Skeletal muscle tissue (tissue), 4 donors: Measurements from ENCODE around the gene SYNE4. TPM values are rescaled to one million over a fixed set of nuclear protein-coding genes. Genes with fewer than 3 reads are reported as not detected.

Source experiments
- H3K27ac ChIP-seq: one replicate; pipeline ENCODE4 v1.7.0; 2013; ENCODE audit warnings: mild to moderate bottlenecking, low read depth, low read length, inconsistent platforms
- H3K27me3 ChIP-seq, 3 donors: one replicate each; pipeline ENCODE4 v1.7.0; 2013; ENCODE audit warnings: low read length in 3 of 3; ENCODE audit not compliant: control insufficient read depth in 3 of 3, insufficient read depth in 3 of 3
- H3K36me3 ChIP-seq, 3 donors: one replicate each; pipeline ENCODE4 v1.7.0; 2013; ENCODE audit warnings: low read length in 3 of 3; ENCODE audit not compliant: control insufficient read depth in 3 of 3, insufficient read depth in 3 of 3
- H3K4me1 ChIP-seq, 3 donors: one replicate each; pipeline ENCODE4 v1.7.0; 2013; ENCODE audit warnings: low read length in 3 of 3, mild to moderate bottlenecking in 3 of 3; ENCODE audit not compliant: control insufficient read depth in 3 of 3, insufficient read depth in 3 of 3
- H3K4me3 ChIP-seq, 3 donors: one replicate each; pipeline ENCODE4 v1.7.0; 2013; ENCODE audit warnings: low read length in 3 of 3
- H3K9ac ChIP-seq, 3 donors: one replicate each; pipeline ENCODE4 v1.7.0; 2013; ENCODE audit warnings: low read length in 3 of 3, mild to moderate bottlenecking in 3 of 3, moderate library complexity in 2 of 3, low read depth in 1 of 3
- H3K9me3 ChIP-seq, 3 donors: one replicate each; pipeline ENCODE4 v1.7.0; 2013; ENCODE audit warnings: low read length in 3 of 3; ENCODE audit not compliant: control insufficient read depth in 3 of 3
- total RNA-seq: library from RNA; depleted of rRNA; stranded (reverse); fragments of >200 nt; gene quantifications from one replicate; pipeline ENCODE4 v1.2.3, GENCODE V29; 2014
- donor health status: Osteomylitis.

Gene SYNE4
- total RNA-seq, 1 donor from 2014 or later = not detected

DNA sequence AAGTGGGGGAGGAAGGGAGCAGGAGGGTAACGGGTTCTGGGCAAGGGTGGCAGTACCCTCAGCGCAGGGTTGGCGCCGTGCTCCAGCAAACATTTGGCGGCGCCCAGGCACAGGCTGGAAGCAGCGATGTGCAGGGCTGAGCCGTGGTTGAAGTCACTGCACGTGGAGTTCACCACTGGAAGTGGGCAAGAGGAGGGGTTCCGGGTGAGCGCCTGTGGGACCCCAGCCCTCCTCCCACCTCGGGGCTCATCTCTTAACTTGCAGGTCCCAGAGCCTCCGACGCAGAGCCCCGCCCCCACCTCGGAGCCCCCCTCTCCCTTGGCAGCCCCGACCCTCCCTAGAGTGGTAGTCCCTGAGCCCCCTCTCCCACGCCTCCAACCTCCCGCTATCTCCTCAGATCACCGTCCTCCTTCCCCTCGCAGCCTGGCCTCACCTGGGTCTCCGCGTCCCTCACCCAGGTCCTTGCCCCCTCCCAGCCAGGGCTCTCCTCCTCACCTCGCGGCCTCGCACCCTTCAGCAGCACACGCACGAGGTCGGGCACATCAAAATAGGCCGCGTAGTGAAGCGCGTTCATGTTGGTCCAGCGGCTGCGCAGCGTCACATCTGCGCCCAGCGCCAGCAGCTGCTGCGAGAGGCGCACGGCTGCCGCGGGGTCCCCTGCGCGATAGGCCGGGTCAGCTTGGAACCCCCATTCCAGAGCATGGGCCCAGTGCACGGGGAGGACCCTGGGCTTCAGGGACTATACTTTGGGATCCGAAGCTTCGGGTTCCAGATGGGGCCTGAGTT, 17.7 kb upstream of the SYNE4 start:
- H3K4me3 ChIP-seq = no peak overlapping the region
- no peak overlapping the region for H3K9ac ChIP-seq
- no peaks in the 10 kb centered on the region for H3K4me1 ChIP-seq
- no peaks in the 10 kb centered on the region for H3K9me3 ChIP-seq
- H3K36me3 ChIP-seq = peaks cover 6 to 9% (median 6%) of the 10 kb centered on the region in 3 donors
- H3K27ac ChIP-seq = no peak overlapping the region
- H3K27me3 ChIP-seq = no peaks in the 10 kb centered on the region

DNA sequence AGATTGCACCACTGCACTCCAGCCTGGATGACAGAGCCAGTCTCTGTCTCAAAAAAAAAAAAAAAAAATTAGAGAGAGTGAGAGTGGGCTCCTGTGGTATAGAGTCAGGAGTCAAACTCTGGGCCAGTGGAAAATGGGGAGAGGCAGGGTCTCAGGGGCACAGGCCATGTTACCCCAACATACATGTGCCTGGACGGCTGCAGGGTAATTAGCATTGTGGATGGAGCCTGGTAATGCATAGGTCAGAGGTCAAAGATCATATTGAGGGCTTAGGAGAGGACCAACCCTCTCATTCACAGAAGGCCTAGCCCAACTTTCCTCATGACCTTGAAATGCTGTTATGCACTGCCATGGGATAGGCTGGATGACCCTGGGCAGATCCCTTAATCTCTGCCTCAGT, 16.9 kb upstream of the SYNE4 start:
- Histone ChIP-seq H3K4me3 (no peak overlapping the region), H3K27me3 (no peaks in the 10 kb centered on the region), H3K9me3 (no peaks in the 10 kb centered on the region), H3K9ac (no peak overlapping the region), H3K4me1 (no peaks in the 10 kb centered on the region), H3K27ac (no peak overlapping the region), H3K36me3 (peaks cover 6 to 9% (median 9%) of the 10 kb centered on the region in 3 donors)

DNA sequence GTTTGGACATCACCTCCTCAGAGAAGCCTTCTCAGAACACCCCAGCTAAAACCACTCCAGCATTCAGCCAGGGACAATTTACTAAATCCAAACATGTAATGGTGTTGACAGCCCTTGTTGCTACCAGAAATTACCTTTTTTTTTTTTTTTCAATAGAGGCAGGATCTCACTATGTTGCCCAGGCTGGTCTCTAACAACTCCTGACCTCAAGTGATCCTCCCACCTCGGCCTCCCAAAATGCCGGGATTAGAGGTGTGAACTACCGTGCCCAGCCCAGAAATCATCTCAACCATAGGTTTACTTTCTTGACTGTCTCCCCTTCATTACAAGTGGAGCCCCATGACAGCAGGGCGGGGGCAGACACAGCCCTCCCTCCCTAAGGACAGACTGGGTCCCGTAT, 14.8 kb upstream of the SYNE4 start:
- Histone ChIP-seq H3K4me1 (no peaks in the 10 kb centered on the region), H3K27me3 (no peaks in the 10 kb centered on the region), H3K36me3 (peaks cover 6 to 11% (median 9%) of the 10 kb centered on the region in 3 donors), H3K9ac (no peak overlapping the region), H3K4me3 (no peak overlapping the region), H3K9me3 (no peaks in the 10 kb centered on the region), H3K27ac (no peak overlapping the region)

DNA sequence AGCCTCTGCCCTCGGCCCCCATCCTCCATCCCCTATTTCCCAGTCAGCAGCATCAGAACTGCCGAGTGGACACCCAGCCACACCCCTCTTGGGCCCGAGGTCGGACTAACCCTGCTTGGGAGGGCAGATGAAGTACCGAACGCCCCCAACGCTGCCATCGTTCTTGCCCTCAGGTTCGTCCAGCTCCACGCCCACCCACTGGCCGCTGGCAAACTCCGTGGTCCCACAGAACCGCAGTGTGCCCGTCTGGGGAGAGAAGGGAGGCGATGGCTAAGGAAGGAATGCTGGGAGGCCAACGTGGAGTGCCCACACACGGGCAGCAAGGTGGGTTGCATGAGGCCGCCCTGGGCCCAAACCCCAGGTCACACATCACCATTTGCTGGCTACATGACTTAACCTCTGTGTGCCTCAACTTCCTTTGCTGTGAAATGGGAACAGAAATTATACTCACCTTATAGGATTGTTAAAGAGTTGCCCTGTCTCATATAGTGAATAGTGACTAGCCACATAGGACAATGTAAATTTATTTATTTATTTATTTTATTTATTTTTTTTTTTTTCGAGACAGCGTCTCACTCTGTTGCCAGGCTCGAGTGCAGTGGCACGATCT, 10.6 kb upstream of the SYNE4 start:
- Histone ChIP-seq H3K9me3 (no peaks in the 10 kb centered on the region), H3K4me1 (peaks cover 6 to 7% (median 6%) of the 10 kb centered on the region in 3 donors), H3K4me3 (no peak overlapping the region), H3K36me3 (peaks cover 4 to 14% (median 7%) of the 10 kb centered on the region in 3 donors), H3K9ac (no peak overlapping the region), H3K27ac (no peak overlapping the region), H3K27me3 (no peaks in the 10 kb centered on the region)

DNA sequence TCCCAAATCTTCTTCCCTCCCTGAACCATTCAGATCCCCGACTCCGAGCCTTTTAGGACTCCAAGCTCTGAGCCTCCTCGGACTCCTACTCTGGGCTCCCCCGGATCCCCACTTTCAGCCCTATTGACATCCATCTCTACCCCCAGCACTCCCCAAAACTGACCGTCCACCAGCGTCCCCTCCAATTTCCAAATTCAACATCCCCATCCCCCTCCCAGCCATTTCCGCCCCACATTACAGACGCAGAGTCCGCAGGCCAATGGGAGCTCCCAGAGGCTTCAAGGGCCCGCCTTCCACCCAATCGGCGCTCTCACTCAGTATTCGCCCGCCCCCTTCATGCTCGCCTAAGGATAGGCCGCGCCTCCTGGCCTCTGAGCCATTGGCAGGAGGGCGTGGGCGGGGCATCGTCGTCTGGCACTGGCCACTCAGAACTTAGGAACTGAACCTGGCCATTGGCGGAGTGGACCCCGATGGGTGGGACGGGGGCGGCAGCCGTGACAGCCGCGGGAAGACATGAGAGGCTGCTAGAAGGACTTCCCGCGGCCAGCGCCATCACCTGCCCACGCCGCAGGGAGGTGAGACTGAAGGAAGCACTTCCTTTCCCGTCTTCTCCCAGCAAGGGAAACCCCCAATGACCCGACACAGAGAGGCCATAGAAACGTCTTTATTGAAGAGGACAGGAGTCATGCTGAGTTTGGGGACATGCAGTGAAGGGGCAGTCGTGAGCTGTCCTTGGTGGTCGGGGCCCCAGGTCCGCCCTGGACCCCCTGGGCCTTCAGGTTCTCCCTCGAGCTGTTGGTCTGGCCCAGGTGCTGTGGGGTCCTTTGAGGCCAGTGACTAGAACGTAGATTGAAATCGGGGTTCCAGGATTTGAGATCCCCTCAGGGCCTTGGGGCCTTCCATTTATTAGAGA, 5.7 kb upstream of the SYNE4 start, which contains the start of gene ALKBH6:
ALKBH6 (minus strand) TSS at position 202 of the 913 bp plus-strand sequence. CDS start 816 bp downstream, outside the sequence.
- Histone ChIP-seq H3K27ac (peak within 1 kb of the TSS; percentile 71), H3K4me3 (peak within 1 kb of the TSS; percentile 89 to 96 (median 90)), H3K9me3 (no peaks in the 10 kb centered on the region), H3K36me3 (peaks cover 0 to 5% (median 2%) of the 10 kb centered on the region in 3 donors), H3K27me3 (peaks cover 0 to 10% (median 7%) of the 10 kb centered on the region in 3 donors), H3K4me1 (peaks cover 19 to 24% (median 20%) of the 10 kb centered on the region in 3 donors), H3K9ac (peak within 1 kb of the TSS; percentile 86 to 95 (median 90))

DNA sequence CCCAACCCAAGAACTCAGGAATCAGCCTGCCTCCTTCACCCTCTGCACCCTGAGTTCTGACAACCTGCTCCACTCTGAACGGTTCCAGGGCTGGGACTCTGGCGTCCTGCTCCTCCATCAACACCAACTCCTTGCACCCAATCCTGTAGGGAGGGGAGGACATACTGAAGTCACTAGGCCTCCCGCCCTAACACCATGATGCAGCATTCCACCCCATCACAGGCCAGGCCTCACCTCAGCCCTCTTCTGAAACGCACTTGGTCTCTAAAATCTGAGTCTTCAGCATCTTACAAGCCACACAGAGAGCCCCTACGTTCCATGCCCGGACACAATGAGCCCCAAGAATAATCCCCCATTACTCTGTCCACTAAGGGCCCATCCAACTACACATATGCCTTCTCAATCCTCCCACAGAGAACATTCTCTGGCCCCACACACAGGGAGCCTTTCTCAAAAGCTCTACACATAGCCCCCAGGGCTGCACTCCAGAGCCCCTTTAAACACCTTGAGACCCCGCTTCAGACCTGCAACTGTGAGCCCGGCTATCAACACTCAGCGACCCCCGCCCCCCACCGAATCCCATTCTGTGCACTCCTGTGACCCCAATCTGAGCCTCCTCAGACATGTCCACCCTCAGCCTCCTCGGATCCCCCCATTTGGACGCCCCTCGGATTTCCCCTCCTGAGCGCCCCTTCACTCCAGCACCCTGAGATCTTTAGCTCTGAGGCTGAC, 4.8 kb upstream of the SYNE4 start:
- Histone ChIP-seq H3K36me3 (peaks cover 0 to 5% (median 0%) of the 10 kb centered on the region in 3 donors), H3K9ac (peak overlapping the region; percentile 86 to 95 (median 90)), H3K27me3 (peaks cover 0 to 11% (median 10%) of the 10 kb centered on the region in 3 donors), H3K4me3 (peak overlapping the region; percentile 87 to 96 (median 90)), H3K9me3 (no peaks in the 10 kb centered on the region), H3K4me1 (peaks cover 25 to 29% (median 25%) of the 10 kb centered on the region in 3 donors), H3K27ac (peak overlapping the region; percentile 71)

DNA sequence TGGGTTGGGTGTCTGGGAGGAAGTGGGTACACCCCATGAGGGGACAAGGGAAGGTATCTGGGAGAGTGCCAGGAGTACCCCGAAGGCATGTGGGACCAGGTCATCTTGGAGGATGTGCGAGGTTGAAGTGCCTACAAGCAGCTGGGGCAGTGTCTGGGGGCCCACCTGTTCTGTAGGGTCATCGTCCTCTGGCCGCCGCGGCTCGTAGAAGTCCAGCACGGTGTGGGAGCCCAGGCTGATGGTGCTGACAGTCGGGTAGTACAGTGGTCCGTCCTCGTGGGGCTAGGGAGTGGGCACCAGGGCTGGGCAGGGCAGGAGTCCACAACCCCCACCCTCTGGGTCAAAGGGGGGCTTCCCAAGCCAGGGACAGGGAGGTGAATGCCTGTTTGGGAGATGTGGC, 1.8 kb upstream of the SYNE4 start:
- Histone ChIP-seq H3K9me3 (no peaks in the 10 kb centered on the region), H3K27ac (no peak overlapping the region), H3K36me3 (peaks cover 0 to 3% (median 0%) of the 10 kb centered on the region in 3 donors), H3K27me3 (peaks cover 0 to 12% (median 10%) of the 10 kb centered on the region in 3 donors), H3K4me3 (no peak overlapping the region), H3K4me1 (peaks cover 25 to 29% (median 26%) of the 10 kb centered on the region in 3 donors), H3K9ac (no peak overlapping the region)

DNA sequence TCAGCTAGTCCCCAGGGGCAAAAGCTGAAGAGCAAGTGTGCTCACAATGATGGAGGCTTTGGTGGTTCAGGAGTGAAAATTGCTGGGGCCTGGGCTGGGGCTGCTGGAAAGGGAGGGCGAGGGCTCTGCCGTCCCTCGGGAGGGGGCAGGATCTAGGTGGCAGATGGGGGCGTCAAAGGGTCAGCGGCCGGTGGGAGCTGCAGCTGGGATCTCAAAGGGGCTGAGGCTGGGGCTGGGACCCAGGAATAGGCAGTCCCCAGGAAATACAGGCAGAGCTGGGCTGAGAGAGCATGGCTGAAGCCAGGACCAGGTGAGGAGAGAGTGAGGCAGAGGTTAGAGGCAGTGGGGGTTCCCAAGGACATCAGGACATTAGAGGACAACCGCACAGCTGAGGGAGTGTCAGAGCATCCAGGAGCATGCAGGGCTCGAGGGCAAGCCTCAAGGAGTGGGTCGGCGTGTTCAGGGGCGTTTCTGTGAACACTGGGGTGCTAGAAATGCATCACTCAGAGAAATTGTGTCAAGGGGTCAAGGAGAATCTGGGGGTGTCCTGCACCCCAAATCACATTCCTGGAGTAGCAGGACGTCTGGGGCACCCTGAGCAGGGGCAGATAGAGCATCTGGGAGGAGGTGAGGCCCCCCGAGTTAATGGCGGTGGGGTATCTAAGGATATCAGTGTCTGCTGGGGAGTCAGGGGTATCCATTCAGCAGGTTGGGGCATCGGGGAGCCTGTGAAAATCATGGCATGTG, 1.2 kb upstream of the SYNE4 start:
- Histone ChIP-seq H3K27ac (no peak overlapping the region), H3K36me3 (peaks cover 0 to 3% (median 0%) of the 10 kb centered on the region in 3 donors), H3K4me1 (peaks cover 23 to 27% (median 24%) of the 10 kb centered on the region in 3 donors), H3K9me3 (no peaks in the 10 kb centered on the region), H3K9ac (peak overlapping the region in 2 of 3 donors; percentile 14 to 64), H3K4me3 (peak overlapping the region; percentile 35 to 50 (median 49)), H3K27me3 (peaks cover 0 to 12% (median 10%) of the 10 kb centered on the region in 3 donors)
